Breast epithelium (tissue), 4 donors: ENCODE data around the gene ARHGAP26. TPM values are rescaled to one million over a fixed set of nuclear protein-coding genes. Genes with fewer than 3 reads are reported as not detected.

Experiments
- DNase-seq, 2 donors: peaks; one replicate each; pipeline ENCODE4 v3.0.0-alpha.2; 2019; ENCODE audit warnings: low spot score in 2 of 2
- H3K27ac ChIP-seq, 2 donors: fragments of 200-600 bp; sonication (generic) in 1 of 2; one replicate each; pipeline ENCODE4 v1.5.1; 2016 to 2019; ENCODE audit warnings: mild to moderate bottlenecking in 1 of 2
- H3K27me3 ChIP-seq, 2 donors: fragments of 200-600 bp; sonication (generic) in 1 of 2; one replicate each; pipeline versions ENCODE4 v1.5.1 to v1.6.0; 2017 to 2019; ENCODE audit warnings: control low read depth in 1 of 2, mild to moderate bottlenecking in 1 of 2
- H3K36me3 ChIP-seq: fragments of 200-600 bp; one replicate; pipeline ENCODE4 v1.5.1; 2019
- H3K4me1 ChIP-seq, 2 donors: fragments of 200-600 bp; sonication (generic); one replicate each; pipeline ENCODE4 v1.5.1; 2016 to 2019; ENCODE audit warnings: control low read depth in 1 of 2
- H3K4me3 ChIP-seq, 3 donors: fragments of 200-600 bp; sonication (generic); 1 replicate in 2 of 3; 2 replicates in 1 of 3; pipeline ENCODE4 v1.5.1; 2016 to 2019; ENCODE audit warnings: mild to moderate bottlenecking in 3 of 3, moderate library complexity in 2 of 3
- H3K9me3 ChIP-seq, 2 donors: fragments of 200-600 bp; sonication (generic) in 1 of 2; one replicate each; pipeline ENCODE4 v1.5.1; 2016 to 2019; ENCODE audit warnings: control low read depth in 1 of 2
- CTCF ChIP-seq, 3 donors: fragments of 450-650 bp; IDR thresholded peaks; one replicate each; pipeline ENCODE4 v1.5.1; 2016 to 2017; ENCODE audit warnings: antibody characterized with exemption in 3 of 3, mild to moderate bottlenecking in 3 of 3, moderate library complexity in 3 of 3
- POLR2A ChIP-seq: fragments of 450-650 bp; IDR thresholded peaks from one replicate; pipeline ENCODE4 v1.6.1; 2016; ENCODE audit warnings: antibody characterized with exemption, mild to moderate bottlenecking, moderate library complexity
- POLR2AphosphoS5 ChIP-seq, 3 donors: sonication (generic); formaldehyde crosslinking; IDR thresholded peaks; one replicate each; pipeline ENCODE4 v1.6.1; 2017; ENCODE audit warnings: antibody characterized with exemption in 3 of 3
- intact Hi-C: fragments of 100-400 bp; cut with DNase I; formaldehyde crosslinking; loops from one replicate; pipeline ENCODE4 v1.15.1; 2023; ENCODE audit warnings: low total_unique reads
- total RNA-seq, 3 donors: library from RNA; depleted of rRNA; stranded (reverse); fragments of >200 nt; gene quantifications; one replicate each; pipeline ENCODE4 v1.1.0, GENCODE V29; 2016

The ARHGAP26 gene
- total RNA-seq, 3 donors from 2014 or later, result 33.1 to 89.0 (median 56.4) TPM

GRCh38 chr5:142875936-142876335 is 105.8 kb downstream of the ARHGAP26 start:
- intact Hi-C loops, result loop anchor here (5.0 kb wide), 1 partner anchor 159 kb away; no protein-coding TSS in a partner anchor
- no peak for DNase-seq
- Histone ChIP-seq H3K27me3 (no peaks in the 10 kb centered on the region), H3K27ac (peak overlapping the region in 1 of 2 donors; percentile 48), H3K36me3 (no peaks in the 10 kb centered on the region), H3K4me1 (peaks cover 0 to 7% of the 10 kb centered on the region in 2 donors), H3K4me3 (no peak overlapping the region), H3K9me3 (no peaks in the 10 kb centered on the region)
- no peak for TF ChIP-seq POLR2A
- TF ChIP-seq CTCF (IDR thresholded peaks at IDR 0.05), result no peak
- no peak for TF ChIP-seq POLR2AphosphoS5 (IDR thresholded peaks at IDR 0.05)

- H3K4me3 ChIP-seq, result no peak overlapping the region
- H3K4me1 ChIP-seq, result peaks cover 0 to 7% of the 10 kb centered on the region in 2 donors
- no peaks in the 10 kb centered on the region for H3K9me3 ChIP-seq
- H3K27ac ChIP-seq, result no peak overlapping the region
- no peaks in the 10 kb centered on the region for H3K27me3 ChIP-seq
- intact Hi-C loops, result loop anchor here (5.0 kb wide), 1 partner anchor 160 kb away; no protein-coding TSS in a partner anchor
- TF ChIP-seq POLR2A (no peak), POLR2AphosphoS5 (IDR thresholded peaks at IDR 0.05) (no peak), CTCF (IDR thresholded peaks at IDR 0.05) (no peak)
- DNase-seq, result no peak
- H3K36me3 ChIP-seq, result no peaks in the 10 kb centered on the region
Measured at GRCh38 chr5:142876817-142877216, 106.6 kb downstream of the ARHGAP26 start.

- H3K4me1 ChIP-seq, result peaks cover 0 to 7% of the 10 kb centered on the region in 2 donors
- intact Hi-C loops, result loop anchor here (5.0 kb wide), 1 partner anchor 161 kb away; no protein-coding TSS in a partner anchor
- TF ChIP-seq CTCF (IDR thresholded peaks at IDR 0.05), result no peak
- no peak for TF ChIP-seq POLR2AphosphoS5 (IDR thresholded peaks at IDR 0.05)
- no peak for TF ChIP-seq POLR2A
Measured at GRCh38 chr5:142878111-142878510, 107.9 kb downstream of the ARHGAP26 start.

GRCh38 chr5:142878638-142879037 is 108.5 kb downstream of the ARHGAP26 start:
- Histone ChIP-seq H3K4me3 (no peak overlapping the region), H3K36me3 (no peaks in the 10 kb centered on the region), H3K9me3 (no peaks in the 10 kb centered on the region), H3K4me1 (peaks cover 0 to 7% of the 10 kb centered on the region in 2 donors), H3K27me3 (no peaks in the 10 kb centered on the region), H3K27ac (no peak overlapping the region)
- TF ChIP-seq CTCF (IDR thresholded peaks at IDR 0.05) (no peak), POLR2A (no peak), POLR2AphosphoS5 (IDR thresholded peaks at IDR 0.05) (no peak)
- intact Hi-C loops, result loop anchor here (5.0 kb wide), 1 partner anchor 161 kb away; no protein-coding TSS in a partner anchor
- peak in 1 of 2 donors; percentile 50 for DNase-seq

More at GRCh38 chr5:142878111-142878510, 107.9 kb downstream of the ARHGAP26 start:
- Histone ChIP-seq H3K27me3 (no peaks in the 10 kb centered on the region), H3K36me3 (no peaks in the 10 kb centered on the region), H3K9me3 (no peaks in the 10 kb centered on the region), H3K4me3 (no peak overlapping the region), H3K27ac (no peak overlapping the region)
- no peak for DNase-seq

- Histone ChIP-seq H3K27ac (no peak overlapping the region), H3K4me3 (no peak overlapping the region)
- TF ChIP-seq CTCF (IDR thresholded peaks at IDR 0.05), result no peak
- TF ChIP-seq POLR2A, result no peak
- no peak for TF ChIP-seq POLR2AphosphoS5 (IDR thresholded peaks at IDR 0.05)
Measured at GRCh38 chr5:142881076-142881783, 111.1 kb downstream of the ARHGAP26 start.

More at GRCh38 chr5:142881076-142881783, 111.1 kb downstream of the ARHGAP26 start:
- intact Hi-C loops, result no loop called here
- no peaks in the 10 kb centered on the region for H3K9me3 ChIP-seq
- no peaks in the 10 kb centered on the region for H3K4me1 ChIP-seq
- DNase-seq, result no peak
- H3K36me3 ChIP-seq, result no peaks in the 10 kb centered on the region
- H3K27me3 ChIP-seq, result no peaks in the 10 kb centered on the region
